ENCODE data around the gene IGLL5.

IGLL5 gene

GRCh38 chr22:22918297-22918965 lies 30.8 kb downstream of the IGLL5 start:
- Histone ChIP-seq H2AFZ (ENCODE audit: low read length) (no peak overlapping the region), H3K9me3 (replicated peaks; ENCODE audit: insufficient read depth, low read length) (no peaks in the 10 kb centered on the region), H3K27me3 (replicated peaks; ENCODE audit: insufficient read depth, low read length) (no peaks in the 10 kb centered on the region), H3K9ac (ENCODE audit: low read length) (no peak overlapping the region), H3K36me3 (replicated peaks; ENCODE audit: insufficient read depth, low read length) (no peaks in the 10 kb centered on the region), H3K79me2 (ENCODE audit: low read length) (no peaks in the 10 kb centered on the region), H3K27ac (ENCODE audit: low read length) (no peak overlapping the region), H3K4me1 (ENCODE audit: low read length) (peaks cover 8% of the 10 kb centered on the region; the same call in 1 of the 2 replicates), H3K4me2 (ENCODE audit: low read depth, low read length) (no peak overlapping the region), H3K9me2 (replicated peaks; ENCODE audit: insufficient read depth, low read length) (no peaks in the 10 kb centered on the region), H3K4me3 (ENCODE audit: low read length) (no peak overlapping the region), H3F3A (ENCODE audit: insufficient read depth, low read length) (no peaks in the 10 kb centered on the region), H4K20me1 (ENCODE audit: insufficient read depth, low read length) (no peaks in the 10 kb centered on the region)
- no peak for TF ChIP-seq CTCF (IDR thresholded peaks at IDR 0.05; ENCODE audit: low read length)
- no peak for TF ChIP-seq EZH2 (optimal IDR thresholded peaks at IDR 0.05; ENCODE audit: low read depth, low read length)
- TF ChIP-seq EZH2phosphoT487 (IDR thresholded peaks at IDR 0.05; ENCODE audit: low read length) = no peak
- no peak for DNase-seq

- no peak overlapping the region for H3K9ac ChIP-seq (ENCODE audit: low read length)
- no peaks in the 10 kb centered on the region for H3K79me2 ChIP-seq (ENCODE audit: low read length)
- no peaks in the 10 kb centered on the region for H3F3A ChIP-seq (ENCODE audit: insufficient read depth, low read length)
- no peaks in the 10 kb centered on the region for H3K36me3 ChIP-seq (replicated peaks; ENCODE audit: insufficient read depth, low read length)
- H4K20me1 ChIP-seq (ENCODE audit: insufficient read depth, low read length) = no peaks in the 10 kb centered on the region
- no peak overlapping the region for H3K4me3 ChIP-seq (ENCODE audit: low read length)
- H3K9me3 ChIP-seq (replicated peaks; ENCODE audit: insufficient read depth, low read length) = no peaks in the 10 kb centered on the region
- H3K9me2 ChIP-seq (replicated peaks; ENCODE audit: insufficient read depth, low read length) = no peaks in the 10 kb centered on the region
- H3K4me2 ChIP-seq (ENCODE audit: low read depth, low read length) = no peak overlapping the region
- peaks cover 5% of the 10 kb centered on the region; the same call in 1 of the 2 replicates for H3K4me1 ChIP-seq (ENCODE audit: low read length)
- no peak for DNase-seq
- H3K27me3 ChIP-seq (replicated peaks; ENCODE audit: insufficient read depth, low read length) = no peaks in the 10 kb centered on the region
- H2AFZ ChIP-seq (ENCODE audit: low read length) = no peak overlapping the region
- TF ChIP-seq EZH2phosphoT487 (IDR thresholded peaks at IDR 0.05; ENCODE audit: low read length) = no peak
- no peak for TF ChIP-seq CTCF (IDR thresholded peaks at IDR 0.05; ENCODE audit: low read length)
- TF ChIP-seq EZH2 (optimal IDR thresholded peaks at IDR 0.05; ENCODE audit: low read depth, low read length) = no peak
- no peak overlapping the region for H3K27ac ChIP-seq (ENCODE audit: low read length)
Observed at GRCh38 chr22:22919041-22919440, 31.4 kb downstream of the IGLL5 start.

GRCh38 chr22:22920104-22920654 lies 32.6 kb downstream of the IGLL5 start:
- DNase-seq = no peak
- H3K79me2 ChIP-seq (ENCODE audit: low read length) = no peaks in the 10 kb centered on the region
- no peaks in the 10 kb centered on the region for H3K36me3 ChIP-seq (replicated peaks; ENCODE audit: insufficient read depth, low read length)
- no peaks in the 10 kb centered on the region for H3K9me2 ChIP-seq (replicated peaks; ENCODE audit: insufficient read depth, low read length)
- no peak overlapping the region for H3K4me3 ChIP-seq (ENCODE audit: low read length)
- H2AFZ ChIP-seq (ENCODE audit: low read length) = no peak overlapping the region
- no peak for TF ChIP-seq CTCF (IDR thresholded peaks at IDR 0.05; ENCODE audit: low read length)
- TF ChIP-seq EZH2phosphoT487 (IDR thresholded peaks at IDR 0.05; ENCODE audit: low read length) = no peak
- TF ChIP-seq EZH2 (optimal IDR thresholded peaks at IDR 0.05; ENCODE audit: low read depth, low read length) = no peak
- no peaks in the 10 kb centered on the region for H3F3A ChIP-seq (ENCODE audit: insufficient read depth, low read length)
- H3K4me2 ChIP-seq (ENCODE audit: low read depth, low read length) = no peak overlapping the region
- peaks cover 5% of the 10 kb centered on the region; the same call in 1 of the 2 replicates for H3K4me1 ChIP-seq (ENCODE audit: low read length)
- no peaks in the 10 kb centered on the region for H3K27me3 ChIP-seq (replicated peaks; ENCODE audit: insufficient read depth, low read length)
- H3K27ac ChIP-seq (ENCODE audit: low read length) = no peak overlapping the region
- H3K9me3 ChIP-seq (replicated peaks; ENCODE audit: insufficient read depth, low read length) = no peaks in the 10 kb centered on the region
- no peaks in the 10 kb centered on the region for H4K20me1 ChIP-seq (ENCODE audit: insufficient read depth, low read length)
- no peak overlapping the region for H3K9ac ChIP-seq (ENCODE audit: low read length)
